ENCODE results near the gene NKRF. TPM values are rescaled to one million over a fixed set of nuclear protein-coding genes. Genes with fewer than 3 reads are reported as not detected.
A peak's percentile ranks its signal among the peaks of the same experiment; 100 is the strongest.

The NKRF gene
- total and polyA plus RNA-seq, 2 of the 8 experiments (the other 6 are each of a cell fraction or from before 2014, with no cell fraction given): 3.8 to 11.4 TPM

- Histone ChIP-seq H3K79me2 (ENCODE audit: control insufficient read depth in 1 of 2, insufficient read depth in 2 of 2, low read length in 2 of 2) (no peaks in the 10 kb centered on the region), H3K14ac (ENCODE audit: insufficient read length) (no peak overlapping the region), H2BK120ac (replicated peaks; ENCODE audit: low read depth, low read length) (no peak overlapping the region), H3K4me3 (ENCODE audit: extremely low read depth in 1 of 4, insufficient read depth in 2 of 4, low read depth in 3 of 4, low read length in 4 of 4) (no peak overlapping the region), H3K18ac (ENCODE audit: extremely low read depth, low read length) (no peak overlapping the region), H2AFZ (ENCODE audit: low read length) (no peak overlapping the region), H3K79me1 (ENCODE audit: low read depth, low read length) (no peaks in the 10 kb centered on the region), H4K8ac (ENCODE audit: extremely low read depth, insufficient read depth, low read length) (no peak overlapping the region), H3K4me1 (replicated peaks in 1 of 4; ENCODE audit: control insufficient read depth in 3 of 4, insufficient read depth in 4 of 4, low read length in 3 of 4) (no peaks in the 10 kb centered on the region; a peak in 1 of 7 replicates), H3K4me2 (ENCODE audit: insufficient read depth in 1 of 2, low read depth in 2 of 2, low read length in 2 of 2) (no peak overlapping the region), H2BK15ac (ENCODE audit: low read length) (no peak overlapping the region), H2BK12ac (ENCODE audit: low read depth, low read length) (no peak overlapping the region), H3K9ac (replicated peaks in 1 of 4; ENCODE audit: extremely low read depth in 1 of 4, low read depth in 3 of 4, low read length in 3 of 4) (no peak overlapping the region), H2BK5ac (ENCODE audit: low read depth, low read length) (no peak overlapping the region), H2BK20ac (ENCODE audit: low read length) (no peak overlapping the region), H3K36me3 (ENCODE audit: control insufficient read depth in 2 of 4, insufficient read depth in 4 of 4, low read length in 3 of 4) (peaks cover 0 to 3% (median 0%) of the 10 kb centered on the region in 4 experiments; a peak in 1 of 8 replicates), H3K27me3 (replicated peaks in 1 of 4; ENCODE audit: control insufficient read depth in 3 of 4, extremely low read depth in 1 of 4, insufficient read depth in 3 of 4, low read length in 3 of 4) (no peaks in the 10 kb centered on the region), H3K27ac (ENCODE audit: low read depth, low read length) (no peak overlapping the region), H3K9me3 (ENCODE audit: insufficient read depth in 2 of 2, low read depth in 1 of 2, low read length in 1 of 2) (no peaks in the 10 kb centered on the region), H4K5ac (ENCODE audit: insufficient read length, low read depth, low read length) (no peak overlapping the region), H3K4ac (replicated peaks; ENCODE audit: insufficient read length, low read depth, low read length) (no peak overlapping the region), H2AK5ac (ENCODE audit: low read depth, low read length) (no peak overlapping the region), H3K23me2 (ENCODE audit: low read depth, low read length) (no peaks in the 10 kb centered on the region), H3K23ac (ENCODE audit: insufficient read length) (no peak overlapping the region), H4K91ac (replicated peaks; ENCODE audit: insufficient read length, low read length) (no peak overlapping the region), H4K20me1 (replicated peaks in 1 of 2; ENCODE audit: control insufficient read depth in 1 of 2, insufficient read depth in 2 of 2, low read length in 2 of 2) (no peaks in the 10 kb centered on the region), H3K56ac (replicated peaks; ENCODE audit: insufficient read length, low read depth, low read length) (no peak overlapping the region)
- TF ChIP-seq SUZ12 (IDR thresholded peaks at IDR 0.05; ENCODE audit: low read length) (no peak), RAD21 (IDR thresholded peaks at IDR 0.05 in 1 of 2, conservative IDR thresholded peaks at IDR 0.05 in 1 of 2; ENCODE audit: low read depth in 2 of 2, low read length in 2 of 2) (peak; percentile 35 to 49; a peak in 3 of 4 replicates), CTCF (IDR thresholded peaks at IDR 0.05; ENCODE audit: control extremely low read depth in 1 of 3, insufficient read depth in 1 of 3, low read depth in 1 of 3, low read length in 3 of 3) (peak; percentile 8 to 19 (median 11); a peak in 3 of 4 replicates), KDM4A (IDR thresholded peaks at IDR 0.05; ENCODE audit: low read depth, low read length, severe bottlenecking) (no peak), RXRA (IDR thresholded peaks at IDR 0.05; ENCODE audit: insufficient read depth, low read depth, low read length) (no peak), CHD2 (IDR thresholded peaks at IDR 0.05; ENCODE audit: low read length) (no peak)
- POLR2A ChIA-PET (ENCODE audit: partially characterized antibody): interaction anchor here (0.6 to 1.4 kb wide), 2 partner anchors 37 to 619 kb away, joined by 3 to 4 read pairs; no protein-coding TSS in a partner anchor
- 74% methylated on average over 6 of the region's 8 CpGs; no CpG with 5 or more reads in 1 of the 2 experiments for WGBS, 2 experiments (ENCODE audit: extremely low coverage in 1 of 2, insufficient coverage in 1 of 2, insufficient read length in 1 of 2, insufficient replicate concordance in 2 of 2, low coverage in 1 of 2, low lambda C conversion rate in 2 of 2, missing lambda C conversion rate in 1 of 2)
- DNase-seq (ENCODE audit: low read depth in 1 of 2, low spot score in 2 of 2) (no peak), FAIRE-seq (peak; percentile 42)
- CTCF ChIA-PET (ENCODE audit: partially characterized antibody): interaction anchor here (0.5 to 2.8 kb wide), 10 partner anchors 13 to 121 kb away, joined by 3 to 26 read pairs (median 4); no protein-coding TSS in a partner anchor
These were observed 47.9 kb upstream of the NKRF start for GRCh38 chrX:119654112-119654531.

All from H1 (cell line).